Smooth muscle cell (in vitro differentiated cells): ENCODE results near the gene GALNT2. TPM values are rescaled to one million over a fixed set of nuclear protein-coding genes. Genes with fewer than 3 reads are reported as not detected.

Experiments used
- DNase-seq: peaks from one replicate; lab custom pipeline; 2025; ENCODE audit not compliant: unreplicated experiment; lab: John Stamatoyannopoulos, UW
- H2AFZ ChIP-seq: fragments of 200-600 bp; sonication (generic); 2 replicates; pipeline ENCODE4 v1.6.0; 2016; ENCODE audit warnings: antibody characterized with exemption, low read depth, mild to moderate bottlenecking
- H3F3A ChIP-seq: fragments of 200-600 bp; sonication (generic); 2 replicates; pipeline ENCODE4 v1.6.0; 2017; ENCODE audit warnings: antibody characterized with exemption, low read depth
- H3K27ac ChIP-seq: fragments of 200-600 bp; sonication (generic); 2 replicates; pipeline ENCODE4 v1.5.1; 2016; ENCODE audit warnings: low read depth, mild to moderate bottlenecking
- H3K27me3 ChIP-seq: fragments of 200-600 bp; sonication (generic); 2 replicates; pipeline ENCODE4 v1.6.1; 2016; ENCODE audit warnings: low read depth, mild to moderate bottlenecking
- H3K36me3 ChIP-seq: fragments of 200-600 bp; sonication (generic); 2 replicates; pipeline ENCODE4 v1.5.1; 2016; ENCODE audit warnings: low read depth
- H3K4me1 ChIP-seq: fragments of 200-600 bp; sonication (generic); 2 replicates; pipeline ENCODE4 v1.5.1; 2016; ENCODE audit warnings: low read depth
- H3K4me2 ChIP-seq: fragments of 200-600 bp; sonication (generic); 2 replicates; pipeline ENCODE4 v1.6.0; 2016; ENCODE audit warnings: mild to moderate bottlenecking
- H3K4me3 ChIP-seq: fragments of 200-600 bp; sonication (generic); 2 replicates; pipeline ENCODE4 v1.5.1; 2016; ENCODE audit warnings: mild to moderate bottlenecking
- H3K79me2 ChIP-seq: fragments of 200-600 bp; sonication (generic); 2 replicates; pipeline ENCODE4 v1.6.0; 2016; ENCODE audit warnings: low read depth, mild to moderate bottlenecking
- H3K9ac ChIP-seq: fragments of 200-600 bp; sonication (generic); 2 replicates; pipeline ENCODE4 v1.6.0; 2016; ENCODE audit warnings: low read depth
- H3K9me3 ChIP-seq: fragments of 200-600 bp; sonication (generic); replicated peaks from 2 replicates; pipeline ENCODE4 v1.5.1; 2016; ENCODE audit warnings: low read depth
- H4K20me1 ChIP-seq: fragments of 200-600 bp; sonication (generic); 2 replicates; pipeline ENCODE4 v1.6.0; 2016; ENCODE audit warnings: low read depth
- CTCF ChIP-seq: fragments of 200-600 bp; sonication (generic); IDR thresholded peaks from 2 replicates; pipeline ENCODE4 v1.5.1; 2017; ENCODE audit warnings: borderline replicate concordance, mild to moderate bottlenecking, antibody characterized with exemption; ENCODE audit not compliant: insufficient read depth, poor library complexity, severe bottlenecking
- WGBS: methylation state at CpG from one replicate; pipeline ENCODE4 v1.1.7; 2016; ENCODE audit warnings: low lambda C conversion rate; 5-methylcytosine and 5-hydroxymethylcytosine counted together
- polyA plus RNA-seq: library from polyadenylated mRNA; unstranded; fragments of >200 nt; fragmentation: Nextera tagmentation; extraction: Ambion mirVana; gene quantifications from 2 replicates; pipeline ENCODE4 v1.2.1, GENCODE V29; 2016
- total RNA-seq: library from RNA; depleted of rRNA; stranded (reverse); fragments of >200 nt; gene quantifications from 2 replicates; pipeline ENCODE4 v1.2.3, GENCODE V29; 2014

The GALNT2 gene
- total and polyA plus RNA-seq, 2 experiments from 2014 or later, result 76.4 to 152 TPM

- no peak overlapping the region for H2AFZ ChIP-seq
- 86% methylated on average over 6 of the region's 6 CpGs for whole genome bisulfite sequencing
- H3K4me3 ChIP-seq, result no peak overlapping the region
- H3K27me3 ChIP-seq, result no peaks in the 10 kb centered on the region
- H3K4me1 ChIP-seq, result peaks cover 10% of the 10 kb centered on the region
- H3F3A ChIP-seq, result no peaks in the 10 kb centered on the region
- no peak for TF ChIP-seq CTCF
- H3K27ac ChIP-seq, result no peak overlapping the region
- no peaks in the 10 kb centered on the region for H3K9me3 ChIP-seq
- H3K4me2 ChIP-seq, result no peak overlapping the region
- H3K36me3 ChIP-seq, result no peaks in the 10 kb centered on the region
- no peak overlapping the region for H3K9ac ChIP-seq
- H3K79me2 ChIP-seq, result peaks cover 57% of the 10 kb centered on the region
- no peak for DNase-seq
- peaks cover 96% of the 10 kb centered on the region for H4K20me1 ChIP-seq
These were observed 151.6 kb downstream of the GALNT2 start for GRCh38 chr1:230218667-230219066.

GRCh38 chr1:230219174-230220067 lies 152.4 kb downstream of the GALNT2 start:
- DNase-seq, result no peak
- no peaks in the 10 kb centered on the region for H3K36me3 ChIP-seq
- H2AFZ ChIP-seq, result no peak overlapping the region
- H3K9ac ChIP-seq, result no peak overlapping the region
- H3K4me3 ChIP-seq, result no peak overlapping the region
- peaks cover 96% of the 10 kb centered on the region for H4K20me1 ChIP-seq
- no peak overlapping the region for H3K27ac ChIP-seq
- H3K4me2 ChIP-seq, result no peak overlapping the region
- H3K4me1 ChIP-seq, result peaks cover 15% of the 10 kb centered on the region
- no peaks in the 10 kb centered on the region for H3F3A ChIP-seq
- peaks cover 59% of the 10 kb centered on the region for H3K79me2 ChIP-seq
- H3K27me3 ChIP-seq, result no peaks in the 10 kb centered on the region
- WGBS, result 88% methylated on average over 8 of the region's 8 CpGs
- H3K9me3 ChIP-seq, result no peaks in the 10 kb centered on the region
- no peak for TF ChIP-seq CTCF

- WGBS, result 82% methylated on average over 7 of the region's 7 CpGs
- H4K20me1 ChIP-seq, result peaks cover 94% of the 10 kb centered on the region
- DNase-seq, result no peak
These were observed 153.4 kb downstream of the GALNT2 start for GRCh38 chr1:230220478-230220877.

More at GRCh38 chr1:230220478-230220877, 153.4 kb downstream of the GALNT2 start:
- Histone ChIP-seq H3F3A (no peaks in the 10 kb centered on the region), H3K4me3 (no peak overlapping the region), H3K27me3 (no peaks in the 10 kb centered on the region), H3K4me2 (no peak overlapping the region), H3K9me3 (no peaks in the 10 kb centered on the region), H3K27ac (no peak overlapping the region), H2AFZ (no peak overlapping the region), H3K9ac (no peak overlapping the region), H3K79me2 (peaks cover 58% of the 10 kb centered on the region), H3K36me3 (no peaks in the 10 kb centered on the region), H3K4me1 (peaks cover 8% of the 10 kb centered on the region)
- no peak for TF ChIP-seq CTCF
